ENCODE data around the gene SERPIND1. TPM values are rescaled to one million over a fixed set of nuclear protein-coding genes. Genes with fewer than 3 reads are reported as not detected.

The SERPIND1 gene
- total RNA-seq, 2 experiments from 2014 or later, result not detected

GRCh38 chr22:20829491-20830134 lies 55.7 kb downstream of the SERPIND1 start:
- ATAC-seq (no peak), DNase-seq (no peak)
- CTCF ChIA-PET, result no interaction called here
- Mint-ChIP-seq H3K36me3 (ENCODE audit: low read depth) (peaks cover 58% of the 10 kb centered on the region), H3K4me3 (no peak overlapping the region), H3K27me3 (ENCODE audit: low read depth) (no peaks in the 10 kb centered on the region), H3K9me3 (ENCODE audit: insufficient read depth) (no peaks in the 10 kb centered on the region), H3K4me1 (ENCODE audit: low read depth) (no peaks in the 10 kb centered on the region), H3K27ac (no peak overlapping the region)
- POLR2A ChIA-PET, result no interaction called here

DNA sequence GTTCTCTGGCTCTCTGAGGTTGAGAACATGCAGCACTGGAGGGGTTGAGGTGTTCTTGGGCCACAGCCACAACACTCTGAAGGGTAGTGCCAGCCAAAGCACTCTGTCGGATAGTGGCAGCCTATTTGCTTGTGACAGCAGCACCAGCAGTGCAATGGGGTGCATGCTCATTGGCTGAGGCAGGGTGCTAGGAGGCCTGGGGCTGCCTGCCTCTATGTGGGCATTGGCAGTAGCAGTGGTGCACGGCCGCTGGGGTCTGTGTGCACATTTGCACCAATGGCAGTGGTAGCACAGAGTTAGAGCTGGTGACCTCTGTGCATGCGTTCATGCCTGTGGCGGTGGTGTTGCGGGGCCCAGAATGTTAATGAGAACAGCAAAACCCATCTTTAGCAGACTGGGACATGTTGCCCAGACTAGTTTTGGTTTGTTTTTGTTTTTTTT lies 59.3 kb downstream of the SERPIND1 start:
- no peak overlapping the region for H3K27ac Mint-ChIP-seq
- CTCF ChIA-PET, result no interaction called here
- POLR2A ChIA-PET, result no interaction called here
- no peaks in the 10 kb centered on the region for H3K9me3 Mint-ChIP-seq (ENCODE audit: insufficient read depth)
- H3K4me3 Mint-ChIP-seq, result no peak overlapping the region
- peaks cover 51% of the 10 kb centered on the region for H3K36me3 Mint-ChIP-seq (ENCODE audit: low read depth)
- ATAC-seq (no peak), DNase-seq (no peak)
- H3K4me1 Mint-ChIP-seq (ENCODE audit: low read depth), result peaks cover 13% of the 10 kb centered on the region
- H3K27me3 Mint-ChIP-seq (ENCODE audit: low read depth), result no peaks in the 10 kb centered on the region

GRCh38 chr22:20834206-20834605 lies 60.3 kb downstream of the SERPIND1 start:
- no peak overlapping the region for H3K4me3 Mint-ChIP-seq
- H3K9me3 Mint-ChIP-seq (ENCODE audit: insufficient read depth), result no peaks in the 10 kb centered on the region
- no peak for ATAC-seq
- no peak overlapping the region for H3K27ac Mint-ChIP-seq
- ChIA-PET CTCF (no interaction called here), POLR2A (no interaction called here)
- no peaks in the 10 kb centered on the region for H3K27me3 Mint-ChIP-seq (ENCODE audit: low read depth)
- peaks cover 15% of the 10 kb centered on the region for H3K4me1 Mint-ChIP-seq (ENCODE audit: low read depth)
- peaks cover 50% of the 10 kb centered on the region for H3K36me3 Mint-ChIP-seq (ENCODE audit: low read depth)
- no peak for DNase-seq

GRCh38 chr22:20834725-20835124 lies 60.8 kb downstream of the SERPIND1 start:
- no peak overlapping the region for H3K27ac Mint-ChIP-seq
- DNase-seq, result no peak
- POLR2A ChIA-PET, result no interaction called here
- no peaks in the 10 kb centered on the region for H3K9me3 Mint-ChIP-seq (ENCODE audit: insufficient read depth)
- peaks cover 45% of the 10 kb centered on the region for H3K36me3 Mint-ChIP-seq (ENCODE audit: low read depth)
- H3K4me1 Mint-ChIP-seq (ENCODE audit: low read depth), result peaks cover 15% of the 10 kb centered on the region
- CTCF ChIA-PET, result no interaction called here
- H3K27me3 Mint-ChIP-seq (ENCODE audit: low read depth), result no peaks in the 10 kb centered on the region
- ATAC-seq, result no peak
- no peak overlapping the region for H3K4me3 Mint-ChIP-seq

Other genes starting within 250 kb of the SERPIND1 start
- gene PI4KA, start 84.7 kb downstream of the SERPIND1 start, total RNA-seq, result 100 to 1,000 TPM; 112 to 120 TPM
- gene SNAP29, start 84.9 kb downstream of the SERPIND1 start, total RNA-seq, result 10 to 100 TPM; 30.7 to 32.3 TPM
- 10 to 100 TPM; 87.0 to 87.4 TPM for gene CRKL, start 143.3 kb downstream of the SERPIND1 start, total RNA-seq
- under 1 TPM; 0.37 to 0.39 TPM for gene AIFM3, start 193.1 kb downstream of the SERPIND1 start, total RNA-seq
- gene LZTR1, start 208.2 kb downstream of the SERPIND1 start, total RNA-seq, result 10 to 100 TPM; 56.2 to 58.0 TPM
- gene THAP7, start 228.0 kb downstream of the SERPIND1 start, total RNA-seq, result 10 to 100 TPM; 31.7 to 32.0 TPM
- gene P2RX6, start 241.1 kb downstream of the SERPIND1 start, total RNA-seq, result under 1 TPM; 0.50 to 0.63 TPM